Stimulated activated CD4-positive, alpha-beta T cell treated with anti-CD3 and anti-CD28 coated beads, Interleukin-4, amount 100 ng/mL, for 48 hours (primary cell): ENCODE results near the gene ANGPT4.

Experiments used
- DNase-seq, 2 donors: peaks; one replicate each; pipeline ENCODE4 v3.0.0-alpha.2; 2020; ENCODE audit warnings: low read depth in 2 of 2

The ANGPT4 gene

GRCh38 chr20:940926-941325 lies 24.8 kb upstream of the ANGPT4 start:
- DNase-seq: no peak

DNA sequence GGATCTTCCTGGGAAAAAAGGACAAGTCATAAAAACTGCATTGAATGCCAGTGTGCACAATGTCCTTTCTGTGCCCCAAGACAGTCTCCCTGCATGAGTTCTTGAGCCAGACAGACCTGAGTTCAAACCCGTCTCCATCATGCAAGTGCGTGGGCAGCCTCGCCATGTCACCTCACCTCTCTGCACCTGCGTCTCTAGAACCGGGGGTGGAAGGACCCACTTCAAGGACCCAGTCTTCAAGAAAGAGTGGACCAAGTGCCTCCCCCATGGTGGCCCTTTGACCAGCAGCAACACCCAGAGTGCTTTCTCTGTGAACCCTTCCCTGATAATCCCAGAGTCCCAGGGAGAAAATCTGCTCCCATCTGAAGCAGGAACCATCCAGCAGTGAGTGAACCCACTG lies 23.5 kb upstream of the ANGPT4 start:
- no peak for DNase-seq

DNA sequence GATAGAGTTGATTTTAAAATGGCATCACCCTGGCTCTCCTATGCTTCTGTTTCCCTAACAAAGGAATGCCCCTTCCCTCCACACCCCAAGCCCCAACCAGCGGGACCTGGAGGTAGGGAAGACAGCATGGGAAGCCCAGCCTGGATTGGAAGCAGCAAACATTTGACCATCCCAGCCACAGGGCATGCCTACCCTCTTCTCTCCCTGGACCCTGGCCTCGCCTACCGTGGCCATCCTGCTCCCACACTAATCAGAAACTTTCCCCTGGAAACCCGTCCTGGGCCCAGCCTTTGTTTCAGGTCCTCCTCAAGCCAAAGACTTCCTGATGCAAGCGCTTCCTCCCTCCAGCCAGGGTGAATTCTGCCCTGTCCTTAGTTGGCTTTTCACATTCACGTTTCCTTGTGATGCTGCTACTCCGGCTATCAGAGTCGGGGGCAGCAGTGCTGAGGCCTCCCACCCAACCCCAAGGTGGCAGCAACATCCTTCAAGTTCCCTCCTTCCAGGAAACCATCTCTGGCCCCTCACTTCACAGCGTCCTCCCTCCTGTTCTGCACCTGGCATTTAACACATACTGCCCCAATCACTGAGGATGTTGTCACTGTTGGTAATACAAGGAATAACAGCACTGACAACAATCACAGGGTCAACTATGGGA lies 18.2 kb upstream of the ANGPT4 start:
- no peak for DNase-seq

- DNase-seq: no peak
These were observed 16.9 kb upstream of the ANGPT4 start for GRCh38 chr20:933029-933428.

DNA sequence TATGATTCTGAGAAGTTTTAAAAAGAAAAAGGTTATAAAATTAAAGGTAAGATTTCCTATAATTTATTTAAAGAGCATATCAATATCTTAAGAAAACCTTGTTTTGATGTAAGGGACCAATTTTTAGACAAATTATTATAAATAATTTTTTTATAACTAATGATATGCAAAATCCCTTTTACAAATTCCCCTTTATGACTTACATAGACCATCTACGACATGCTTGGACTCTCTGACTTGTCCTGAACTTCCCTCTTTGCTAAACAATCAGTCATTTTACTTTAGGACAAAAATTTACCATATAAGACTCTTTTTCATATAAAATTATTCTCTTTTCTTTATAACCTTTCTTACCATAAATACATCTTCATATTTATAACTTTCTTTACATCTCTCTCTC lies 15.3 kb upstream of the ANGPT4 start:
- no peak for DNase-seq

DNA sequence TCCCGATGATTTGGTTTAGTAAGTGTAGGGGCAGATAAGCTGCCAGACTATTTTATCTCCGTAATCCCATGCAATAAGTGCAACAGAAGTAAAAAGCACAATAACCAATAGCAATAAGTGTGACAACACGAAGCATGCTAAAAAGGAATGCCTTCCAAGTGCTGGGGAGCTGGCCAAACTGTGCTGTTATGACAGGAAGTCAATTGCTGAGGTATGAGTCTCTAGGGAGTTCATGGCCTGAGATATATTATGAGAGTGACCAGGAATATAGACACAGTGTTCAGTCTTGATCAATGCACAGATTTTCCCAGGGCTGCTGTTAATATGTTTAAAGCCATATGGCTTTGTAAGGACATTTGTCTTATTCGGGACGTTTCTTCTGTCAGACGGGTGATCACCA lies 10.5 kb upstream of the ANGPT4 start:
- no peak for DNase-seq

DNA sequence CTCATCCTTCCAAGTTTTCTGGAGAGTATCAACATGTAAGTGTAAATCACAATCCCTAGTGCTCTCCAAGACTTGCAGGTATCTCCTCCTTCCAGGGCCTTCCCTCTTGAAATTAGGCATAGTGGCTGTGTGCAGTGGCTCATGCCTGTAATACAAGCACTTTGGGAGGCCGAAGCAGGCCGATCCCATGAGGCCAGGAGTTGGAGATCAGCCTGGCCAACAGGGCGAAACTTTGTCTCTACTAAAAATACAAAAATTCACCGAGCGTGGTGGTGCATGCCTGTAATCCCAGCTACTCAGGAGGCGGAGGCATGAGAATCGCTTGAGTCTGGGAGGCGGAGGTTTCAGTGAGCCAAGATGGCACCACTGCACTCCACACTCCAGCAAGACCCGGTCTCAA lies 9.4 kb upstream of the ANGPT4 start:
- no peak for DNase-seq

DNA sequence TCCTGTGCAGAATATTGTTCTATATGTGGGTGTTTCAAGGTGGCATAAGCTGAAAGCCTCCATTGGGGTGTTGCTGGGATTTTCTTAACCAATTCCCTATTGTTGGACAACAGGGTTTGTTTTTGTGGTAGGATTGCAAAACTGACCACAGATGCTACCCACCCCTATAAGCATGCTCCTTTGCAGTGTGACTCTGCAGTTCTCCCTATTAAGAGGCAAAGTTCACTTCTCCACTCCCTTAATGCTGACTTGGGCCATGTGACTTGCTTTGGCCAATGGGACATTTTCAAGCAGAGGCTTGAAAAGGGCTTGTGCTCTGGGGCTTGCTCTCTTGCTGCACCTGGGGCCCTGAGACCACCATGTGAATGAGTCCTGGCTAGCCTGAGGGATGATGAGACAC lies 8.5 kb upstream of the ANGPT4 start:
- no peak for DNase-seq

DNA sequence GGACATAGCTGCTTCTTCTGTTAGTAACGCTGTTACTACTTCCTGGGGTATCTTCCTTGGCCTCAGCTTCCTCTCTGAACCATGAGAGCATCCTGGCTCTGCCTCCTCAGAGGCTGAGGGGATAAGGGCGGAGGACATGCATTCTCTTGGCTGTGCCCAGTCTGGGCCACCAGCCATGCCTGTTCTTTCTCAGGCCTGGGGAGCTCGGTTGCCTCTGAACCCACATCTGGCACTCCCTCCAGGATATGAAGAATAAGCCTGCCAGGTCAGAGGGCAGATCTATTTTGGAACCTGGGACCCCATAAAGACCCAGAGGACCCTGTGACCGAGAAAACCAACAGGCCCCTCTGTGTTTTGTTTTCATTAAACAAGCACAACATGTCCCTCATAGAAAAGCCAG lies 6.6 kb upstream of the ANGPT4 start:
- no peak for DNase-seq

- no peak for DNase-seq
These were observed 4.9 kb upstream of the ANGPT4 start for GRCh38 chr20:921068-921467.

GRCh38 chr20:920311-920710 lies 4.2 kb upstream of the ANGPT4 start:
- no peak for DNase-seq

- DNase-seq: no peak
These were observed 3.4 kb upstream of the ANGPT4 start for GRCh38 chr20:919491-919916.

DNA sequence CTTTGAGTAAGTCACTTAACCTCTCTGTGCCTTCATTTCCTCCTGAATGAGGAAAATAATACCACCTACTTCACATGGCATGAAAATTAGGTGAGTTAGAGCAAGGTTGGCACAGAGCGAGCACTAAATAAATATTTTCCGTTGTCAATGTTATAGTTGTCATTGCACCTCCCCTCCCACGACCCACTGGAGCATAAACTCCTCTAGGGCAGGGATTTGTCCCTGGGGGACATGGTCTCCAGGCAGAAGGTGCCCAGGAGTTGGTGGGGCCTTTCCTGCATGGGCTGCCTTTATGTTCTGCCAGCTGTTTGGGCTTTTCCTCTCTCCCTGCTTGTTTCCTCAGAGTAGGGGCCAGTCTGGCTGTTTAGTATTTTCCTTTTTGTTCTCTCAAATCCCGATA lies 1.3 kb upstream of the ANGPT4 start:
- no peak for DNase-seq

DNA sequence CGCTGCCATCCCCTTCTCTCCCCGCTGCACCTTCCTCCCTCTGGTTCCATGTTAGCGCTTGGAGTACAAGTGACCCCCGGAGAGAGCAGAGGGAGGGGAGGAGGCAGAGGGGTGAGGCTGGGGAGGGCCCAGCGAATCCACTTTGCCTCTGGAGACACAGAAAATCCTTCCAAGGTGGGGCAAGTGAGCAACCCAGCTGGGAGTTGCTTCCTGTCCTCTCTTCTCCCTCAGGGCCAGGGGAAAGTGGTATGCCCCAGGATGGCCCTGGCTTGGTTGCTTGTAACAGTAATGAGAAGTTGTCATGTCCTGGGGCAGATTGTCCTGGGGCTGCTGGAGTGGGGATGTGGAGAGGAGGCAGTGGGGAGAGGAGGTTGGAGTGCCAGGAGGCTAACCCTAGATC lies 691 bp upstream of the ANGPT4 start:
- no peak for DNase-seq

DNA sequence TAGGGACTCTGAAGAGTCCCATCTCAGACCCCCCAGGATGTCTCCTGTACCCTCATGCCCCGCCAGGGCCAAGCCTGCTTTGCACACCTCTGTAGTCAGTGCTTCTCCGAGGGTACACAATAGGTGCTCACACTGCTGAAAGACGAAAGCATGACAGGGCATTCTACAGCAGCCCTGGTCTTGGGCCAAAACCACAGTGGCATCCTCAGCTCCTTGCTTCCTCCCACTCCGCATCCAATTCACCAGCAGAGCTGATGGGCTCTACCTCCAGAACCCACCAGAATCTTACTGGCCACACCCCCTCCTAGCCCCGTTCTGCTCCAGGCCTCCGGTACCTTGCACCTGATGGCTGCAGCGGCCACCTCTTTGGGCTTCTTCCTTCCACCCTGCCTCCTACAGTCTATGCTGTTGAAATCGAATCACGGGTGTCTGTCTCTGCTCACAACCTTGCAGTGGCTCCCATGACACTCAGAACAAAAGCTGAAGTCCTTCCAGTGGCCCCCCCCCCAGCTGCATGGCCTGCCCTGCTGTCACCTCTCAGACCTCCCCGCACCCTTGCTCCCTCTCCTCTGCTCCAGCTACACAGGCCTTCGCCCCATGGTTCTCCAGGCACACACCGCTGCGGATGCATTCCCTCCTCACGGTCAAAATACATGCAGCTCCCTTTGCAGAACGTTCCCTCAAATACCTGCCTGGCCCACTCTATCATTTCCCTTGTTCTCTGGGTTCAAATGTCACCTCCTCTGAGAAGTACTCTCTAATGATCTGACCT lies 1.2 kb downstream of the ANGPT4 start:
- DNase-seq: no peak

- no peak for DNase-seq
These were observed 2.8 kb downstream of the ANGPT4 start for GRCh38 chr20:913306-913849.

DNA sequence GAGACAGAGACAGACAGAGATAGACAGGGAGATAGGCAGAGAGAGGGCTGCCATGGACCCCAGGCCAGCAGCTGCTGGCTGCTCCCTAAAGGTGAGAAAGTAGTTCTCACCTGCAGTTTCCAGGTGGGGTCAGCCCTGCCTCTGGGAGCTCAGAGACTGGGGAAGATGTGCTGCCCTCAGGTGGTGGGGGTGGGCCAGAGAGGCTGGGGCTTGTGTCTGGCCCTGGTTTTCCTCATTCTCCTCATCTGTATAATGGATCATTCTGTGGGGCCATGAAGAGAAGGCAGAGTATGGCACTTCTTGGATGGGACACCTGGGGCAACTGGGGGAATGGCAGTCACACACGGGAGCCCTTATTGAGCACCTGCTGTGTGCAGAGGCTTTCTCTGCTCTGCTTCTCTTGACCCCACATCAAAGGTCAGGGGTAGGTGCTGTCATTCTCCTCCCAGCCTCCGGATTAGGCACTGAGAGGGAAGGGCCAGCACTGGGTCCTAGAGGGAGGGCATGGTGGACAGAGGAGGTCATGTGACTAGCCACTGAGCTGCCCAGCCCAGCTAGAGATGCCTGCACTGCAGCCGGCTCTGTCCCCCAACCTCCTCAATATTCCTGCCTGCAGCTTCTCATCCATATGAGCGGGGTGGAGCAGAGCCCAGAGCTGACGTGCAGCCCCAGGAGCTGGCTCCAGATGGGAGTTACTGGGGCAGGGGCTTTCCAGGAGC lies 4.1 kb downstream of the ANGPT4 start:
- no peak for DNase-seq

- no peak for DNase-seq
These were observed 5.0 kb downstream of the ANGPT4 start for GRCh38 chr20:910870-911770.

DNA sequence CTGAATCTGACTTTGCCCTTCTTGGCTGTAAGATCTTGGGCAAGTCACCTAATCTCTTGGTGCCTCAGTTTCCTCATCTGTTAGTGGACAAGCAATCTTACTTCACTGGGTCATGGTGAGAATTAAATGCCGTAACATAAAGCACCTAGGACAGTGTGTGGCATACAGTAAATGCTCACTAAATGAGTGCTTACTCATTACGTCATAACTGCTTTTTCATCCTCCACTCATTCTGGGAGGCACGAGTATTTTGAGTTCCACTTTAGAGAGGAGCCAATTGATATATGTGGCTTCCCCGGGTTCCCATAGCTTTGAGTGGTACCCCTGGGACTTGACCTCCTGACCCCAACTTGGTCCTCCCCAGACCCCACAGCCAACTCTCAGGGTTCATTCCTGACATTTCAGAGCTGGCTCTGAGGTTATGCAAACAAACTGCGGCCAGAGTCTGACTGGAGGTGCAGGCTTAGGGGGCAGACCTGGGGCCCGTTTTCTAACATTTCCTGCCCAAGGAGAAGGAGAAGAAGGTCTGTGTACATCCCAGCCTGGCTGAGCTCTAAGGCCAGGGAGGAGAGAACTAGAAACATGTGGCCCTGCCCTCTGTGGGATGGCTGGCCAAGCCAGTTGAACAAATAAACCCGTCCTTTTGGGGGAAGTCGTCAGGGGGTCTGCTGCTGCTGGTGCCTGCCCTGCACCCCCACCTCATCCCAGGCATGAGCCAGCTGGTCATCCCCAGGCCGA lies 5.8 kb downstream of the ANGPT4 start:
- DNase-seq: no peak

GRCh38 chr20:909641-910040 lies 6.5 kb downstream of the ANGPT4 start:
- no peak for DNase-seq

- DNase-seq: no peak
These were observed 9.3 kb downstream of the ANGPT4 start for GRCh38 chr20:906703-907270.
